Osteoblast (primary cell): Measurements from ENCODE around the gene ASCL5. TPM values are rescaled to one million over a fixed set of nuclear protein-coding genes. Genes with fewer than 3 reads are reported as not detected.

Experiments
- DNase-seq: peaks from one replicate; pipeline ENCODE4 v3.0.0; 2011; ENCODE audit warnings: low spot score, mixed read lengths; ENCODE audit not compliant: insufficient read length; ENCODE audit errors: missing footprints
- H2AFZ ChIP-seq: 2 replicates; pipeline ENCODE4 v1.6.0; 2011; ENCODE audit warnings: mild to moderate bottlenecking, low read length
- H3K27ac ChIP-seq: 2 replicates; pipeline ENCODE4 v1.5.1; 2011; ENCODE audit warnings: mild to moderate bottlenecking, low read depth, low read length, moderate library complexity
- H3K27me3 ChIP-seq: 2 replicates; pipeline ENCODE4 v1.6.0; 2012; ENCODE audit warnings: mild to moderate bottlenecking, control low read depth, inconsistent platforms, low read length, moderate library complexity; ENCODE audit not compliant: insufficient read depth
- H3K36me3 ChIP-seq: 2 replicates; pipeline ENCODE4 v1.5.1; 2011; ENCODE audit warnings: mild to moderate bottlenecking, low read length, control low read depth, moderate library complexity; ENCODE audit not compliant: insufficient read depth
- H3K4me1 ChIP-seq: 2 replicates; pipeline ENCODE4 v1.5.1; 2011; ENCODE audit warnings: mild to moderate bottlenecking, low read length, control low read depth, moderate library complexity; ENCODE audit not compliant: insufficient read depth
- H3K4me2 ChIP-seq: 2 replicates; pipeline ENCODE4 v1.6.0; 2011; ENCODE audit warnings: mild to moderate bottlenecking, low read length; ENCODE audit not compliant: insufficient read depth
- H3K4me3 ChIP-seq: fragments of 200-600 bp; sonication (generic); 3 replicates; pipeline ENCODE4 v1.5.1; 2012; ENCODE audit warnings: mild to moderate bottlenecking, low read length, inconsistent platforms; ENCODE audit not compliant: insufficient read depth
- H3K79me2 ChIP-seq: 2 replicates; pipeline ENCODE4 v1.6.0; 2012; ENCODE audit warnings: mild to moderate bottlenecking, low read length, control low read depth, inconsistent platforms; ENCODE audit not compliant: insufficient read depth
- H3K9me3 ChIP-seq: 2 replicates; pipeline ENCODE4 v1.5.1; 2011; ENCODE audit warnings: low read depth, low read length, control low read depth
- H4K20me1 ChIP-seq: 2 replicates; pipeline ENCODE4 v1.6.0; 2012; ENCODE audit warnings: mild to moderate bottlenecking, low read length, control low read depth; ENCODE audit not compliant: insufficient read depth
- total RNA-seq: library from RNA; depleted of rRNA; stranded (reverse); fragments of >200 nt; gene quantifications from 2 replicates; pipeline ENCODE4 v1.2.3, GENCODE V29; 2012
- TF ChIP-seq, protein P1 (sequence below): IDR thresholded peaks from 2 replicates; pipeline ENCODE4 v1.5.1; 2011; ENCODE audit warnings: mild to moderate bottlenecking, low read depth, low read length, moderate library complexity; ENCODE audit errors: extremely low read depth

Gene ASCL5
- total RNA-seq, 1 donor = not detected

GRCh38 chr1:201110138-201110537 is 16.8 kb downstream of the ASCL5 start:
- Histone ChIP-seq H2AFZ (no peak overlapping the region), H4K20me1 (no peaks in the 10 kb centered on the region), H3K4me2 (no peak overlapping the region), H3K79me2 (no peaks in the 10 kb centered on the region), H3K4me1 (peaks cover 3% of the 10 kb centered on the region), H3K9me3 (no peaks in the 10 kb centered on the region), H3K27ac (no peak overlapping the region), H3K36me3 (no peaks in the 10 kb centered on the region), H3K27me3 (peaks cover 11% of the 10 kb centered on the region), H3K4me3 (no peak overlapping the region)
- TF ChIP-seq, protein P1, sequence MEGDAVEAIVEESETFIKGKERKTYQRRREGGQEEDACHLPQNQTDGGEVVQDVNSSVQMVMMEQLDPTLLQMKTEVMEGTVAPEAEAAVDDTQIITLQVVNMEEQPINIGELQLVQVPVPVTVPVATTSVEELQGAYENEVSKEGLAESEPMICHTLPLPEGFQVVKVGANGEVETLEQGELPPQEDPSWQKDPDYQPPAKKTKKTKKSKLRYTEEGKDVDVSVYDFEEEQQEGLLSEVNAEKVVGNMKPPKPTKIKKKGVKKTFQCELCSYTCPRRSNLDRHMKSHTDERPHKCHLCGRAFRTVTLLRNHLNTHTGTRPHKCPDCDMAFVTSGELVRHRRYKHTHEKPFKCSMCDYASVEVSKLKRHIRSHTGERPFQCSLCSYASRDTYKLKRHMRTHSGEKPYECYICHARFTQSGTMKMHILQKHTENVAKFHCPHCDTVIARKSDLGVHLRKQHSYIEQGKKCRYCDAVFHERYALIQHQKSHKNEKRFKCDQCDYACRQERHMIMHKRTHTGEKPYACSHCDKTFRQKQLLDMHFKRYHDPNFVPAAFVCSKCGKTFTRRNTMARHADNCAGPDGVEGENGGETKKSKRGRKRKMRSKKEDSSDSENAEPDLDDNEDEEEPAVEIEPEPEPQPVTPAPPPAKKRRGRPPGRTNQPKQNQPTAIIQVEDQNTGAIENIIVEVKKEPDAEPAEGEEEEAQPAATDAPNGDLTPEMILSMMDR = no peak
- no peak for DNase-seq

GRCh38 chr1:201109651-201110050 is 17.3 kb downstream of the ASCL5 start:
- Histone ChIP-seq H3K9me3 (no peaks in the 10 kb centered on the region), H3K4me3 (no peak overlapping the region), H3K36me3 (no peaks in the 10 kb centered on the region), H2AFZ (no peak overlapping the region), H3K79me2 (no peaks in the 10 kb centered on the region), H4K20me1 (no peaks in the 10 kb centered on the region), H3K4me2 (no peak overlapping the region), H3K27me3 (peaks cover 11% of the 10 kb centered on the region), H3K27ac (no peak overlapping the region), H3K4me1 (peaks cover 3% of the 10 kb centered on the region)
- TF ChIP-seq, protein P1 = no peak
- no peak for DNase-seq

GRCh38 chr1:201108614-201109013 is 18.4 kb downstream of the ASCL5 start:
- Histone ChIP-seq H3K4me3 (no peak overlapping the region), H3K9me3 (no peaks in the 10 kb centered on the region), H3K4me1 (no peaks in the 10 kb centered on the region), H4K20me1 (no peaks in the 10 kb centered on the region), H3K36me3 (no peaks in the 10 kb centered on the region), H3K79me2 (no peaks in the 10 kb centered on the region), H2AFZ (no peak overlapping the region), H3K27me3 (peaks cover 11% of the 10 kb centered on the region), H3K4me2 (no peak overlapping the region), H3K27ac (no peak overlapping the region)
- DNase-seq = no peak
- TF ChIP-seq, protein P1 = no peak

DNA sequence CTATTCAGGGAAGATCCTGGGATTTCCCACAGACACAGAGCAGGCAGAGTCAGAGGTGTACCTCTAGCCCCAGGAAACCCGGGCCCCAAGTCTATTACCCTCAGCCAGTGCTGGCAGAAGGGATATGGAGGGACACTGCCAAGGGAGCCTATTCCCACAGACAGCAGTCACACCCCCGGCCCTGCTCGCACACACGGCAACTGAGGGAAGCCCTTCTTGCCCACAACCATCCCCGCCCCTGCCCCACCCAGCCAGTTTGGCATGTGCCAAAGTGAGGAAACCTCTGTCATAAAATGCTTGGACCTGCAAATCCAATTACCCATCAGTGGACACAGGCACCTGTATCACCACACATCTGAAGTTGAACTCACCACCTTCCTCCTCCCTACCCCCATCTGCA is 21.3 kb downstream of the ASCL5 start:
- Histone ChIP-seq H3K79me2 (no peaks in the 10 kb centered on the region), H3K27me3 (peaks cover 17% of the 10 kb centered on the region), H4K20me1 (no peaks in the 10 kb centered on the region), H3K36me3 (no peaks in the 10 kb centered on the region), H3K4me3 (no peak overlapping the region), H3K27ac (no peak overlapping the region), H3K9me3 (no peaks in the 10 kb centered on the region), H3K4me1 (no peaks in the 10 kb centered on the region), H2AFZ (no peak overlapping the region), H3K4me2 (no peak overlapping the region)
- no peak for DNase-seq
- TF ChIP-seq, protein P1 = no peak
